ENCODE data around the gene SCN3A. TPM values are rescaled to one million over a fixed set of nuclear protein-coding genes. Genes with fewer than 3 reads are reported as not detected.

The SCN3A gene
- total RNA-seq, 1 donor from 2014 or later: 0.16 TPM

DNA sequence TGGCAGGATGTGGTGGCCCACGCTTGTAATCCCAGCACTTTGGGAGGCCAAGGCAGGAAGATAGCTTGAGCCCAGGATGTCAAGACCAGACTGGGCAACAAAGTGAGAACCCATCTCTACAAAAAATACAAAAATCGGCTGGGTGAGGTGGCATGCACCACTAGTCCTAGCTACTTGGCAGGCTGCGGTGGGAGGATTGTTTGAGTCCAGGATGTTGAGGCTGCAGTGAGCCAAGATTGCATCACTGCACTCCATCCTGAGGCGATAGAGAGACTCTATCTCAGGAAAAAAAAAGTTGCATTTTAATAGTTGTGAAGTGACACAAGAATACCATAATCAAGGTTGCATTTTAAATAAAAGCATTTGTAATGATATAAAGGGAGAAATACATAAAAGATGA, 124.4 kb downstream of the SCN3A start:
- peaks cover 15% of the 10 kb centered on the region for H3K9me3 Mint-ChIP-seq
- no peaks in the 10 kb centered on the region for H3K27me3 Mint-ChIP-seq (ENCODE audit: low read depth)
- no peaks in the 10 kb centered on the region for H3K4me1 Mint-ChIP-seq
- H3K4me3 Mint-ChIP-seq: no peak overlapping the region
- peaks cover 8% of the 10 kb centered on the region for H3K36me3 Mint-ChIP-seq
- TF ChIP-seq, protein P1, sequence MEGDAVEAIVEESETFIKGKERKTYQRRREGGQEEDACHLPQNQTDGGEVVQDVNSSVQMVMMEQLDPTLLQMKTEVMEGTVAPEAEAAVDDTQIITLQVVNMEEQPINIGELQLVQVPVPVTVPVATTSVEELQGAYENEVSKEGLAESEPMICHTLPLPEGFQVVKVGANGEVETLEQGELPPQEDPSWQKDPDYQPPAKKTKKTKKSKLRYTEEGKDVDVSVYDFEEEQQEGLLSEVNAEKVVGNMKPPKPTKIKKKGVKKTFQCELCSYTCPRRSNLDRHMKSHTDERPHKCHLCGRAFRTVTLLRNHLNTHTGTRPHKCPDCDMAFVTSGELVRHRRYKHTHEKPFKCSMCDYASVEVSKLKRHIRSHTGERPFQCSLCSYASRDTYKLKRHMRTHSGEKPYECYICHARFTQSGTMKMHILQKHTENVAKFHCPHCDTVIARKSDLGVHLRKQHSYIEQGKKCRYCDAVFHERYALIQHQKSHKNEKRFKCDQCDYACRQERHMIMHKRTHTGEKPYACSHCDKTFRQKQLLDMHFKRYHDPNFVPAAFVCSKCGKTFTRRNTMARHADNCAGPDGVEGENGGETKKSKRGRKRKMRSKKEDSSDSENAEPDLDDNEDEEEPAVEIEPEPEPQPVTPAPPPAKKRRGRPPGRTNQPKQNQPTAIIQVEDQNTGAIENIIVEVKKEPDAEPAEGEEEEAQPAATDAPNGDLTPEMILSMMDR (IDR thresholded peaks at IDR 0.05; ENCODE audit: unreplicated experiment): no peak
- DNase-seq (ENCODE audit: low spot score in 2 of 2, unreplicated experiment in 2 of 2): no peak
- no peak overlapping the region for H3K27ac Mint-ChIP-seq

GRCh38 chr2:165078913-165079312, 124.9 kb downstream of the SCN3A start:
- DNase-seq (ENCODE audit: low spot score in 2 of 2, unreplicated experiment in 2 of 2): no peak
- no peak overlapping the region for H3K4me3 Mint-ChIP-seq
- TF ChIP-seq, protein P1 (IDR thresholded peaks at IDR 0.05; ENCODE audit: unreplicated experiment): no peak
- H3K27me3 Mint-ChIP-seq (ENCODE audit: low read depth): no peaks in the 10 kb centered on the region
- no peaks in the 10 kb centered on the region for H3K4me1 Mint-ChIP-seq
- no peak overlapping the region for H3K27ac Mint-ChIP-seq
- peaks cover 8% of the 10 kb centered on the region for H3K36me3 Mint-ChIP-seq
- peaks cover 17% of the 10 kb centered on the region for H3K9me3 Mint-ChIP-seq

GRCh38 chr2:165074884-165075283, 129.0 kb downstream of the SCN3A start:
- TF ChIP-seq, protein P1 (IDR thresholded peaks at IDR 0.05; ENCODE audit: unreplicated experiment): no peak
- Mint-ChIP-seq H3K27me3 (ENCODE audit: low read depth) (no peaks in the 10 kb centered on the region), H3K4me1 (peaks cover 7% of the 10 kb centered on the region)

DNA sequence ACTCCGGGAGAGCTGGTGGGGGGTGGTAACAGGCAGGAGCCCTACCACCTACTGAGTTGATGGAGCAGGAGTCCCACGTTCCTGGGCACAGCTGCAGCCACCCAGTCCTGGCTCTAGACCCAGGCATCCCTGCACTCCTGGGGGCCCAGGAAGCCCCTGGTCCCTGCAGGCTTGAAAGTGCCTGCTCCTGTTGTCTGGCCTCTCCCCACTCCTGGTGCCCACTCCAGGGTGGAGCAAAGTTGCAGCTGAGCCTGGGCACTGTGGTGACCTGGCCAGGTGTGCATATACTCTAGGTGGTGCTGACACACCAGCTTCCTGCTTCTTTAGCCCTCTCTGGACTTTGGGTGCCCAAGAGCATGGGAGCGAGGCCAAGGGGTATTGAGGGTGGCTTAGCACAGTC, 129.5 kb downstream of the SCN3A start:
- Mint-ChIP-seq H3K4me1 (peaks cover 11% of the 10 kb centered on the region), H3K9me3 (peaks cover 8% of the 10 kb centered on the region), H3K4me3 (no peak overlapping the region), H3K36me3 (no peaks in the 10 kb centered on the region), H3K27ac (no peak overlapping the region), H3K27me3 (ENCODE audit: low read depth) (no peaks in the 10 kb centered on the region)
- no peak for DNase-seq (ENCODE audit: low spot score in 2 of 2, unreplicated experiment in 2 of 2)
- TF ChIP-seq, protein P1 (IDR thresholded peaks at IDR 0.05; ENCODE audit: unreplicated experiment): no peak

More at GRCh38 chr2:165074884-165075283, 129.0 kb downstream of the SCN3A start:
- peaks cover 8% of the 10 kb centered on the region for H3K9me3 Mint-ChIP-seq
- H3K27ac Mint-ChIP-seq: no peak overlapping the region
- H3K36me3 Mint-ChIP-seq: no peaks in the 10 kb centered on the region
- no peak for DNase-seq (ENCODE audit: low spot score in 2 of 2, unreplicated experiment in 2 of 2)
- H3K4me3 Mint-ChIP-seq: no peak overlapping the region

GRCh38 chr2:165070076-165070475, 133.8 kb downstream of the SCN3A start:
- TF ChIP-seq, protein P1 (IDR thresholded peaks at IDR 0.05; ENCODE audit: unreplicated experiment): no peak
- peak overlapping the region; percentile 22 for H3K27ac Mint-ChIP-seq
- H3K4me1 Mint-ChIP-seq: peaks cover 36% of the 10 kb centered on the region
- H3K9me3 Mint-ChIP-seq: peaks cover 8% of the 10 kb centered on the region
- peak overlapping the region; percentile 28 for H3K4me3 Mint-ChIP-seq
- H3K27me3 Mint-ChIP-seq (ENCODE audit: low read depth): no peaks in the 10 kb centered on the region
- no peak for DNase-seq (ENCODE audit: low spot score in 2 of 2, unreplicated experiment in 2 of 2)
- H3K36me3 Mint-ChIP-seq: no peaks in the 10 kb centered on the region

- Mint-ChIP-seq H3K27me3 (ENCODE audit: low read depth) (no peaks in the 10 kb centered on the region), H3K27ac (peak overlapping the region; percentile 21), H3K4me3 (no peak overlapping the region), H3K4me1 (peaks cover 36% of the 10 kb centered on the region), H3K36me3 (no peaks in the 10 kb centered on the region), H3K9me3 (peaks cover 8% of the 10 kb centered on the region)
- DNase-seq (ENCODE audit: low spot score in 2 of 2, unreplicated experiment in 2 of 2): no peak
- TF ChIP-seq, protein P1 (IDR thresholded peaks at IDR 0.05; ENCODE audit: unreplicated experiment): no peak
Measured at GRCh38 chr2:165069151-165069550, 134.7 kb downstream of the SCN3A start.
